DND-41 (cell line): ENCODE results near the gene CFAP65.

Experiments
- CTCF ChIP-seq: IDR thresholded peaks from 2 replicates; pipeline ENCODE4 v1.5.1; 2012; ENCODE audit warnings: borderline replicate concordance, low read length, moderate library complexity, mild to moderate bottlenecking; ENCODE audit not compliant: poor library complexity, severe bottlenecking; ENCODE audit errors: extremely low read depth
- EZH2 ChIP-seq: IDR thresholded peaks from 3 replicates; pipeline ENCODE4 v1.6.1; 2012; ENCODE audit warnings: borderline replicate concordance, low read depth, mild to moderate bottlenecking, moderate library complexity, low read length, inconsistent platforms; ENCODE audit not compliant: severe bottlenecking

- TF ChIP-seq CTCF (no peak), EZH2 (no peak)
Measured at GRCh38 chr2:218958276-218958675, 83.0 kb downstream of the CFAP65 start.
